CD4-positive, alpha-beta T cell treated with Interleukin-15 for 4 hours (primary cell): ENCODE data around the gene BASP1.
A peak's percentile ranks its signal among the peaks of the same experiment; 100 is the strongest.
"Not testable (repeated sequence)": the region's sequence is repeated elsewhere in the genome, so short reads cannot be mapped to it uniquely, and the experiment has no call there.

Experiments used
- DNase-seq: peaks from one replicate; pipeline ENCODE4 v3.0.0-alpha.2; 2020; ENCODE audit warnings: low spot score

The BASP1 gene

DNA sequence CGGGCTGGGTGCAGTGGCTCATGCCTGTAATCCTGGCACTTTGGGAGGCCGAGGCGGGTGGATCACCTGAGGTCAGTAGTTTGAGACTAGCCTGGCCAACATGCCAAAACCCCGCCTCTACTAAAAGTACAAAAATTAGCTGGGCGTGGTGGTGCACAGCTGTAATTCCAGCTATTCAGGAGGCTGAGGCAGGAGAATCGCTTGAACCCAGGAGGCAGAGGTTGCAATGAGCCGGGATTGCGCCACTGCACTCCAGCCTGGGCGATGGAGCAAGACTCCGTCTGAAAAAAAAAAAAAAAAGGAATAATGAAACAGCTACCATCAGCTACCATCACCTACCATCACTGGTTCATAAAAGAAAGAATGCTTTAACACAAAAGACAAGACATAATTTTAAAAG is 25.9 kb upstream of the BASP1 start:
- DNase-seq, result not testable (repeated sequence)

DNA sequence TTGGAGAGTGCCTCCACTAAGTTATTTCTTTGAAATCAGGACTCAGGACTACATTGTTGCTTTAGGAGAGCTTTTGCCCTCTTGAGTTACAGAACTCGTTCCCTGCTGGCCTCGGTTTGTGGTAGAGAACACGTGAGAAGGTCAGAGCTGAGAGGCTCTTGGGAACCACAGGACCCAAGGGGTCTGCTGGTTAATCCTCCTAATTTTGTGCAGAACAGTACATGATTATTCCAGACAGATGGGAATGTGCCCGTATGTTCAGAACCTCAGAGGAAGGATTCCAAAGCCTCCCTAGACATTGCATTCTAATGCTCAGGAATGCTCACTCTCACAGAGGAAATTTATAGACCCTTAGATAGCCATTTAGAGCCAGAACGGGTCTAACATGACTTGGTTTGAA is 25.2 kb upstream of the BASP1 start:
- DNase-seq, result no peak

DNA sequence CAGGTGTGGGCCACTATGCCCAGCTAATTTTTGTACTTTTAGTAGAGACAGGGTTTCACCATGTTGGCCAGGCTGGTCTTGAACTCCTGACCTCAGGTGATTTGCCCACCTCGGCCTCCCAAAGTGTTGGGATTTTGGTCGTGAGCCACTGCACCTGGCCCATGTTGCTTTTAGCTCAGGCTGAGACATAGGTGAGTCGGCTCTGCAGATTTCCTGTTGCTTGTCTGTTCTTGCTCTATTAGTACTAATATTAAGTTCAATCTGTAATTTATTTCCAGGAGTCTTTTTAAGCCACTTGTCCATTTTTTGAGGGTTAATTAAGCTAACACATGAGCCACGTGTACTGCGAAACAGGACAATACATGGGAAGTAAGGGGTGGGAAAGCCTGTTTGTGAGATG is 21.4 kb upstream of the BASP1 start:
- DNase-seq, result no peak

DNA sequence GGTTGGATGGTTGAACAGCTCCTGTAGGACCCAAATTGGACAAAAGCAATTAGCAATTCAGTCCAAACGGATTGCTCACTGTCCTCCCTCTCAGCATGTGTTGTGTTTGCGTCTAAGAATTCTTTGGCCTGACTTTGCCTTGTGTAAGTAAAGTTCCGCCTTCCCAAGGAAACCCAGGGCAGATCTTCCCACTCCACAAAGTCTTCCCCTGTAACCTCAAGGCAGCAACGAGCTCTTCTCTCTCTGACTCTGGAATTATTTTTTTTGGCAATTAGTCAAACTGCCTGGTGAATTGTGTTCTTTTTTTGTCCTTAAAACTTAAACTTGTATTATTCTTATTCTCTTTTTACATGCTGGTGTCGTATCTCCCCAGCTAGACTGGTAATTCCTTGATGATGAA is 20.7 kb upstream of the BASP1 start:
- DNase-seq, result no peak

DNA sequence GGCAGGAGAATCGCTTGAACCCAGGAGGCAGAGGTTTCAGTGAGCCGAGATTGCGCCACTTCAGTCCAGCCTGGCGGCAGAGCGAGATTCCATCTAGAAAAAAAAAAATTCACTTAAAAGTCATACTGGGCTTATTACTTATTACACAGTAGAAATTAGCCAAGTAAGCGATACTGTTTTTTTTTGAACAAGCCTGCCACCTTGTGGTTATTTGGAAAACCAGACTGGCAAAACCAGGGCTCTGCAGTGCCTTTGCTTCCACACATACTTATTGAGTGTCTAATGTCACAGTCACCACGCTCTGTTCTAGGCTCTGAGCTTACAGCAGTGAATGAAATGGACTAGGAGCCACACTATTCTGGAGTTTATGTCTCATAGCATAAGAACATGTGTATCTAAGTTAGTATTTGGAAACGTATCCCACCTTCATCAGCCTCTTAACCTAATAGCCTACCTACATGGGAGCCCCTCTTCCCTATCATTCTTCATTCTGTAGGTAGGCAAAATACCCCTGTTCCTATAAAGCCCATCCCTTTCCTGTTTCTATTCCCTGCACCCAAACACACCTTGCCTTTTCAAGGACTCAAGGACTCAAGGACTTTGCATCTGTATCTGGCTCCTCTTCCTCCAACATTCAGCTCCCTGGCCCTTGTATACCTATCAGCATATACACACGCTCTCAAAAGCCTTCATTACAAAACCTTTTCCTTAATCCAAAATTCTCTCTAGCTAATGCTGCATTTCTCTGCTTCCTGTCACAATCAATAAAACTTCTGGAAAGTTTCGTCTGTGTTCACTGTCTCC is 13.9 kb upstream of the BASP1 start:
- DNase-seq, result no peak

DNA sequence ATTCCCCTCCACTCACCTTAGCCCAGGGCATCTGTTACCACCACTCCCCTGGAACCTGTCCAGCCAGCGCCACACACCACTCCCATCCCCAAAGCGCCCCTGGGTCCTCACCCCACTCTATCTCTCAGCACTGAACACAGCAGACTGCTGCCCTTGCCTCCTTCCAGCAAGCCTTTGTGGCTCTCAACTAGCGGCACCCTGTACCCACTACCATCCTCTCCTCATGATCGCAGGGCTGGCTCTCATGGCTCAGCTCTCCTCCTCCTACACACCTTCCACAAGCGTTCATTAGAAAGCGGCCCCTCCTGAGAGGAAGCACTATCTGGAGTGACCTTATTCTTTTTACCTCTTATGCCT is 13.3 kb upstream of the BASP1 start:
- no peak for DNase-seq

DNA sequence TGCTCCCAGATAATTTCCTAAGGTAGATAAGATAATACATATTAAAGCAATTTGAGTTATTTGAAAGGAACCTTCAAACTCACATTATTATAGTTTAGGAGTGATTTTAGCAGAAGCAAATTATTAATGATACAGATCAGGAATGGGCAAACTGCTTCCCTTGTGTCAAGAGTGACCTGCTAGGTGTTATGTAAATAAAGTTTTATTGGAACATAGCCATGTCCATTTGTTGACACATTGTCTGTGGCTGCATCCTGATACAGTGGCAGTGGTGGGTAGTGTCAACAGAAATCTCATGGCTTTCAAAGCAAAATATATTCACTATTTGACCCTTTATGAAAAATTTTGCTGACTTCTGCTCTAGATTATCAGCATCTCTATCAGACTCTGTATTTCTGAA is 11.4 kb upstream of the BASP1 start:
- no peak for DNase-seq

DNA sequence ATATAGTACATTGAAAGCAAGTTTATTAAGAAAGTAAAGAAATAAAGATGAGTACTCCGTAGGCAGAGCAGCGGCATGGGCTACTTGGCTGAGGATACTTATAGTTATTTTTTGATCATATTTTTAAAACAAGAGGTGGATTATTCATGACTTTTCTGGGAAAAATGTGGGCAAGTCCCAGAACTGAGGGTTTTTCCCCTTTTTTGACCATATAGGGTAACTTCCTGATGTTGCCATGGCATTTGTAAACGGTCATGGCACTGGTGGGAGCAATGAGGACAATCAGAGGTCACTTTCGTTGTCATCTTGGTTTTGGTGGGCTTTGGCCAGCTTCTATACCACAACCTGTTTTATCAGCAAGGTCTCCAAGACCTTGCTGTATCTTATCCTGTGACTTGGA is 5.2 kb upstream of the BASP1 start:
- no peak for DNase-seq

DNA sequence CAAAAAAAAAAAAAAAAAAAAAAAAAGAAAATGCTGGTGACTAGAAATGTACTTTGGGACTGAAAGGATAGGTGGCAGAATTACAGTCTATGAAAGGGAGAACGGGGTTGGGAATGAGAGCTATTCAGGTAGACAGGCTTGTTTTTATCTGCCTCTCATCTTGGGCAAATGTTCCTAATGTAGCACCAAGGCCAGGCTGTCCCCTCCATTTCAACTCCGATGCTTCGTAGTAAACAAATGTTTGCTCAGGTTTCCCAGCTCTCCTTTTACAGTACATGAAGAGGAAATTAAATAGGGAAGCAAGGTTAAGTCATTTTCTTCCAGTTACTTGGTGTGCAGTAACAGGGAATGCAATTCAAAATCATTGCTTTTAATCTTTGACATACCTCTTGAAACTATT is 4.4 kb upstream of the BASP1 start:
- no peak for DNase-seq

DNA sequence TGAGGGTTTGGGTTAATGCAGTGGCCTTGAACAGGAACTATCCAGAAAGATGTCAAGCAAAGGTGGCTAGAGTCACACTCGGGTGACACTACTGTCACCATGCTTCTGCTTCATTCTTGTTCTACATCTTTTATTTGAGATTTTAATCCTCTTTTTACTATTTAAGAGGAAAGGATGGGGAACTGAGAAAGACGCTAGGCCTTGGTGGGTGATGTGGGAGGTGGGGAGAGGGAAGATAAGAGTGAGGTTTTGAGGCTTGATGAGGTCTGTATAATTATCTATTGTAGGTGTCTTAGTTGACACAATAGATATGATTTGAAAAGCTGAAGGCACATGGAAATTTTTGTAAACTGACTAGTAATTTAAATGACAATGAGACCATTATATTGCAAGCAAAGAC is 3.5 kb upstream of the BASP1 start:
- DNase-seq, result no peak

DNA sequence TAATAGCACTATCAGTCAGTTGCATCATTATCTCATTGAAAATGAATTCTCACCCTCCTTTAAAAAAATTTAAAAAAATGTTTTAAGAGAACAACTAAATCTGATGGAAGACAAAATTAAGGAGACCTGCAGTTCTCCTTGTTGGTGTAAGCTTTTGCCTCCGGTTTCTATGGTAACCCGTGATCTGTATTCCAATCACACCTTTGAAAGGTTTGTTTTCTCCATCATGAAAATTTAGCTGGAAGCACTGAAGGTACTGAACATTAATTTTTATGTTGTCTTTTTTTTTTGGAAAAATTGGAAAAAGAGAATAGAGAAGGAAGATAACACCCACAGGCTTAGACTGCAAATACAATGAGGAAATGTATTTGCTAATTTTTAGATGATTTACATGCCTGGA is 2.5 kb upstream of the BASP1 start:
- no peak for DNase-seq

DNA sequence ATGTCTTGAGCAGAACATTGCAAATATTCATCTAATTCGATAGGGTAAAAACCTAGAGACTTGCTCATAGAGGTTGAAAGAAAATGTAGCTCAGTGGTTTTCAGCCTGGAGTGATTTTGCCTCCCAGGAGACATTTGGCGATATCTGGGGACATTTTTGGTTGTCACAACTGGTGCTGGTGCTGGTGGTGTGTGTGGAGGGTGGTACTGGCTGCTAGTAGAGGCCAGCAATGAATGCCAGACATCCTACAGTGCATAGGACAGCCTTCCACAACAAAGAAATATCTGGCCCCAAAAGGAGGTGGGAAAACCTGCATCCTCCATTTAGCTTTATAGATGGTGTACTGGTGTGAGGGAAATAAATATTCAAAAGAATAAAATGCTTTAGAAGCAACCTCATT is 2.1 kb upstream of the BASP1 start:
- DNase-seq, result no peak

DNA sequence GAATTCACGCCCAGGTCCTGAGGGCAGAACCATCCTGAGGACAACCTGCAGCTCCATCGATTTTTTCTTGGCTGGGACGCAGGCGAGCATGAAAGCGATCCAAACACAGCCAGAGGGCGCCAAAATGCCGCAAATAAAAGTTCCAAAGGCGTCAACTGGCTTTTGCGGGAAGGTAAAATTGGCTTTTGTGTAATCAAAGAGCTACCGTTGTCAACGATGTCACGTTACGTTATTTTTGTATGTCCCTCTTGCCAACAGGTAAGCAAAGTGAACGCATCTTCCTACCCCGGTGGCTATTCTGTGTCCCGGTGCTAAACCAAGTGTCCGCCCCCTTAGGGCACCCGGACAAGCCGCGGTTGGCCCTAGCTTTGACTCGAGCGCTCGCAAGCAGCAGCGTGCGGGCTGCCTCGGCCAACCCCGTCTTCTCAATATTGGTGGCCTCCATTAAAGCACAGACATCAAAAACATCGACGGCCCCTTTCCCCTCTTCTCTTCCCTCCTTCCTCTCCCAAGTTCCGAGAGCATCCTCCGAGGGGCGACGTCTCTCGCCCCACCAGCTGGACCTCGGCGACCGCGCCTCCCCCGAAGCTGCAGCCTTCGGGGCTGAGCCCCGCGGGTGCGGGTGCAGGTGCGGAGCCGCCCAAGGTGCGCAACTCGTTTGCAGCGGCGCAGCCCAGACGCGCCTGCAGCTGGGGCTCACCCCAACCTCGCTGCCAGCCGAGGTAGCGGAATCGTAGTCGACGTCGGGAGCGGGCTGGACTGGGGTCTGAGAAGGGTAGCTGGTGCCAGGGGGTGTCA is 1.1 kb upstream of the BASP1 start:
- peak; percentile 27 for DNase-seq

DNA sequence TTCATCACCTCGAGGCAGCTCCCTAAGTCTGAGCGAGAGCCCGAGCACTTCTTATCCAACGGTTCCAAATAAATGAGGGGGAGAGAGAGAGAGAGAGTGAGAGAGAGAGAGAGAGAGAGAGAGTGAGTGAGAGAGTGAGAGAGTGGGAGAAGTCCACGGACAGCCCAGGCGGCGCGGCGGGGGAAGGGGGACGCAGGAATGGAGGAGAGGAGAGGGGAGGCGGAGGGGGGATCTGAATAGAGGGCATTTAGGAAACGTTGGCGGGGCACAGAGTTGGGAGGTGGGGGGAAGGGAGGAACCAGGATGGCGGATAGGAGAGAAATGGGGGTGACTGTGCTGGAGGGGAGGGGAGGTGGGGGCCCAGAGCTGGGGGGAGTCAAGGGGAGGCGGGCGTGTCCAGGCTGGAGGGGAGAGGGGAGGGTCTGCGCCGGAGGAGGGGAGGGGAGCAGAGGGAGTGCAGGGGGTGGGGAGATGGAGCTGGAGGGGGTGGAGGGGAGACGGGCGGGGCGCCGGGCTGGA is 398 bp upstream of the BASP1 start:
- no peak for DNase-seq

DNA sequence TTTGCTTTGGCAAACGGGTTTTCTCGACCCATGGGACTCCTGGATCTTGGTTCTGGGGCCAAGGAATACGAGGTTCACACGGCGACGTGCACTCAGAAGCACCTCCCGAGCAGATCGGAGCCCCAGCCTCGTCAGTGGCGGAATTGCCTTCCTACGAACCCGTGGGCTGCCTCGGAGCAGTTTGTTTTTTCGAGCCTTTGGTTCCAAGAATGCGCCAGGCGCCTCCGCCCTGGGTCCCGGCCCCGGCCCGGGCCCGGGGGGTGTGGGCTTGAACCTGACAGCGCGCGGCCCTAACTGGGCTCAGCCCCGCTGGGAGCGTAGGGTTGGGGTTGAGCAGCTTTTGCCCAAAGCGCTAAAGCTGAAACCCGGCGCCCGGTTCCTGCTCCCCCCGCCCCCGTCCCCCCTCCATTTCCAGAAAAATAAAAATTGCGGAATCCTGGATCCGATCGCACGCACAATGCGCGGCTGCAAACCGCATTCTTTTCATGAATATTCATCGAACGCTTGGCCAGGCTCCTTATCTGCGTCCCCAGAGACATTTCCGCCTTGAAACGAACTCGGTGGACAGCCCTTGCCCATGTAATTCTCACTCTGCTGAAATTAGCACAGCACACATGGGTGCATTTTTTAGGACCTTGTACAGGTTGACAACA is 1.0 kb downstream of the BASP1 start:
- DNase-seq, result no peak

DNA sequence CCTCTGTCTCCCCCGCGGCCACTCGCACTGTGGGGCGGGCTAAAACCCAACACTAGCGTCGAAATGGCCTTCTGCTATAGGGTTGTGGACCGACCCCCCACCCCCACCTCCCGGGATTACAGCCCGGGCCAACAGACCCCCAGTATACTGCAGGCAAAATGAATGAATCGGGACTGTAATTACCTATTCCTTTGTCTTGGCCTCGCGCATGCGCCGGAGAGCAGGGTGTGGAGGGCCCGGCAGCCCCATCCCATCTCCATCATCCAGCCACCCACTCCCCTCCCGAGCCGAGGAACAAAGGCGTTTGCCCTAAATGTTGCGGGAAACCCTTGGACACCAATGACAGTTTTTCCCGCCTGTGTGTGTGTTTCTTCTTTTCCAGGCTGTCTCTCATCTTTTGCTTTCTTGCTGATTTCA is 1.6 kb downstream of the BASP1 start:
- DNase-seq, result no peak

DNA sequence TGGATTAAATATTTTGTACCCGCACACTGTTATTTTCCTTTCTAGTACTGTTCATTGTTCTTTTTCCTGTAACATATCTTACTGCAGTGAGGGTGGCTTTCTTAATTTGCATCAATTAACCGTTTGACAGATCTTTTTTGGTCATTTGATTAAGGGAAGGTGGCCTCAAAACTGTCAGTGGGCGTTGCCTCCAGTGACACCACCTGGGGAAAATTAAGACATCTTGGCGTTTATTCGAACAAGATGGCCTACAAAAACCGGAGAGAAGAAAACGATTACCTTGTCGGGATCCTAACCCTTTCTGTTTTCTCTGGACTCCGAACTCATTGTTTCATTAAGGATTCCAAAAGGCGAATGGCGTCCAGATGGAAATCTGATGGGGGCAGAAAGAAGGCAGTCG is 2.0 kb downstream of the BASP1 start:
- no peak for DNase-seq

DNA sequence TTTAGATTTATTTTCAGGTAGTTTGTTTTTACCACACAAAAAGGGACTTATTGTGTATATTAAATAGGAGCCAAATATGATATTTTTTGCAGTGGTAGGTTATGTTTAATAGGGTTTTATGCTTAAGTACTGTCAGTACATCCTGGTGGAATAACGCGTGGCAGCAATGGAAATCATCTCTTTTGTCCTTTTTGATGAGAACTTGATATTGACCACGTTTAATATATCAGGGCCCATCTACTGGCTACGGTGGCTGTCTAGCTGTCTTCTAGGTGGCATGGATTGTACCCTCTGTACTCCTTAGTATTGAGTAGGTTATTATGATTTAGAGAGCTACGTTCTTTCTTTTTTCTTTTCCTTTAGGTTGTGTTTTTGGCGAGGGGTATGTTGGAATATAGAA is 2.6 kb downstream of the BASP1 start:
- no peak for DNase-seq

DNA sequence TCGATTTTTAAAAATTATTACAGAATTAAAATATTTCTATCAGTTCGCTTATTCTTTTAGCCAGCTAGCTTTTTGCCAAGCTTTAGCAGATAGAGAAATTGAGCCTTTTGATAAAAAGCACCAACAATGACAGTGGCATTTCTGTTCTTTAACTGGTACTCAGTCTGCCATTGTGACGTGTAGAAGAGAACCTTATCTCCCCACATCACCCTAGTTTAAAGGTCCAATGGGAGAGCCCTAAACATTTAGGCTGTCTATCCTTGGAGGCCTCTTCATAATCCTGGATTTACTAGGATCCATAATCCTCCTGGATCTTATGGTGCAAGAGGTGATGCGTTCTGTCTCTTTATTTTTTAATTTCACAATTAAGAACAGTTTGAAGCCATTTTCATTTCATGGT is 3.0 kb downstream of the BASP1 start:
- no peak for DNase-seq

DNA sequence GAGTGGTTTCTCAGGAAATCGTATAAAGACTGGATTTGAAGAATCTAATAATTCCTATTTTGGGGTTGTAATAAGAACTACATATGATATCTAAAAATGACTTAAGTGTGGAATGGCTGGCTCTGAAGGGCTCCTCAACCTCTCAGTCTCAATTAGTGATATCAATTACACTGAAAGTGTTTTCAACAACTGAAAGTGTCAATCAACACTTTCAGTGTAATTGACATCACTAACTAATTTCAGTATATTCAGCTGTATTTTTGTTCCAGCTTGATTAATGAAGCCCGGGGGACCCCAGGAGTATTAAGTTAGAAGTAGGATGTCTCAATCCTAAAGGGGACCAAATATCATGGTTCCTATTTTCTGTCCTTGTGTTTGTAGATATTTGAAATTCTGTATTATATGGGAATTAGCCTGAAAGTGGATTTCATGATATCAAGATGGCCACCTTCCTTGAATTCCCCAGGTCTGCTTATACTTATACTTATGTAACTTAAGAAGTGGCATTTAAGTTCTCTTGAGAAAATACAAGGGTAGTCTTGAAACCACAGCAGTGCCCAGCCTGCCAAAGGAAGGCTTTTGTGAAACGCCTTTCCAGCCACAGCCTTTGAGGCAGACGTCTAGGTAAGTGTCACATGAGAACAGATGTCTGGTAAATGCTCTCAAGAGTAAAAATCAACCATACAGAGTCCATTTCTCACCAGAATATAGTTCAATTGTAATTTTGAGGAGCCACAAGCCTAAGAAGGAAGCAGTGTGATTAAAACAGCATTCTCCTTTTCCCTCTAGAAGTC is 4.6 kb downstream of the BASP1 start:
- DNase-seq, result no peak

DNA sequence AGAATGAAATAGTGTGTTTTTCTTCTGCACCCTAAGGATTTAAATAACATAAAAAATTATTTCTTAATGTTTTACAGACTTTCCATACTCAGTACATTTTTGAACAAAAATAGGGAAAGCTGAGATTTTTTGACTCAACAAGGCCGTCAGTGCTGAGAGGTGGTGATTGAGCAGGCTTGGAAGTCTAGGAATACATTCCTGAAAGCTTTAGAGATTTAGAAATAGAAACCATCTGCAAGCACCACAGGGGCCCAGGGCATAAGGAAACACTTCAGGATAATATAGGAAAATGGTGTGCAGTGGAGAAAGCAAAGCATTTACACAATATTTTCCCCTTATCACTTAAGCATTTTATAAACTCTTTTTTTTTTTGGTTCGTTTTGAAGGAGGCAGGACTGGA is 5.2 kb downstream of the BASP1 start:
- no peak for DNase-seq
